K562 (cell line): ENCODE measurements around the gene CERS6. TPM values are rescaled to one million over a fixed set of nuclear protein-coding genes. Genes with fewer than 3 reads are reported as not detected.

ENCODE experiments used
- C11orf30 ChIP-seq: fragments of 450-650 bp; IDR thresholded peaks from 2 replicates; pipeline ENCODE4 v1.6.1; 2016; ENCODE audit warnings: low read depth, mild to moderate bottlenecking
- CREB3 ChIP-seq: fragments of 450-650 bp; conservative IDR thresholded peaks from 2 replicates; pipeline ENCODE4 v1.6.1; 2016; ENCODE audit warnings: missing genetic modification characterization, low read depth, mild to moderate bottlenecking, missing compliant biosample characterization, moderate library complexity
- EHMT2 ChIP-seq: fragments of 450-650 bp; IDR thresholded peaks from 2 replicates; pipeline ENCODE4 v1.6.1; 2018; ENCODE audit warnings: antibody characterized with exemption
- MAFG ChIP-seq: fragments of 450-650 bp; conservative IDR thresholded peaks from 2 replicates; pipeline ENCODE4 v1.6.1; 2016; ENCODE audit warnings: missing genetic modification characterization, missing compliant biosample characterization
- NR2F6 ChIP-seq: fragments of 450-650 bp; formaldehyde crosslinking; IDR thresholded peaks from 2 replicates; pipeline ENCODE4 v1.4.0; 2020; ENCODE audit warnings: mild to moderate bottlenecking
- RBBP5 ChIP-seq: fragments of 200-600 bp; sonication (generic); IDR thresholded peaks from 2 replicates; pipeline ENCODE4 v1.6.1; 2012; ENCODE audit warnings: borderline replicate concordance, mild to moderate bottlenecking, low read length, control low read depth, inconsistent platforms; ENCODE audit not compliant: insufficient read depth, poor library complexity, severe bottlenecking
- RNF2 ChIP-seq: sonication (generic); IDR thresholded peaks from 2 replicates; pipeline ENCODE4 v1.6.1; 2016
- SIN3B ChIP-seq: fragments of 450-650 bp; IDR thresholded peaks from 2 replicates; pipeline ENCODE4 v1.6.1; 2017; ENCODE audit warnings: low read depth, mild to moderate bottlenecking, moderate library complexity
- SMAD4 ChIP-seq: fragments of 250-450 bp; sonication (Bioruptor Pico); conservative IDR thresholded peaks from 2 replicates; pipeline ENCODE4 v1.8.0; 2021; ENCODE audit warnings: inconsistent platforms, mild to moderate bottlenecking, moderate library complexity
- TSHZ1 ChIP-seq: fragments of 250-450 bp; sonication (Bioruptor Pico); IDR thresholded peaks from 2 replicates; pipeline ENCODE4 v1.4.0; 2020; ENCODE audit warnings: mild to moderate bottlenecking, moderate library complexity
- polyA plus RNA-seq, 8 experiments: library from polyadenylated mRNA; depleted of rRNA in 4 of 8; stranded (reverse) in 5 of 8; unstranded in 3 of 8; fragments of >200 nt; fragmentation: Nextera tagmentation in 2 of 8; fragmentation: Illumina TruSeq in 1 of 8; extraction: Ambion mirVana in 2 of 8; extraction: Trizol in 1 of 8; gene quantifications; 2 replicates each; pipeline versions ENCODE4 v1.2.1 to v1.2.3, GENCODE V29; 2011 to 2014; ENCODE audit warnings: inconsistent platforms in 1 of 8, missing spikeins in 1 of 8
- total RNA-seq, 7 experiments: library from RNA; depleted of rRNA in 6 of 7; stranded (reverse); fragments of >200 nt in 6 of 7; fragmentation: Illumina TruSeq in 2 of 7; extraction: Trizol in 2 of 7; gene quantifications; 2 replicates each; pipeline versions ENCODE4 v1.2.1 to v1.2.3, GENCODE V29; 2011 to 2021; ENCODE audit warnings: low replicate concordance in 1 of 7
- TF ChIP-seq, protein P1 (sequence below): IDR thresholded peaks from 2 replicates; pipeline ENCODE4 v1.6.1; 2012; ENCODE audit warnings: low read depth, low read length, improper control_type of control experiment, borderline replicate concordance
- TF ChIP-seq, protein P2 (sequence below): sonication (generic); formaldehyde crosslinking; IDR thresholded peaks from 2 replicates; pipeline ENCODE4 v1.4.0; 2020; ENCODE audit warnings: mild to moderate bottlenecking, missing genetic modification reagents

Gene CERS6
- total and polyA plus RNA-seq, 9 of the 15 experiments (the other 6 are each of a cell fraction or from before 2014, with no cell fraction given) = 1.6 to 13.6 (median 11.4) TPM

DNA sequence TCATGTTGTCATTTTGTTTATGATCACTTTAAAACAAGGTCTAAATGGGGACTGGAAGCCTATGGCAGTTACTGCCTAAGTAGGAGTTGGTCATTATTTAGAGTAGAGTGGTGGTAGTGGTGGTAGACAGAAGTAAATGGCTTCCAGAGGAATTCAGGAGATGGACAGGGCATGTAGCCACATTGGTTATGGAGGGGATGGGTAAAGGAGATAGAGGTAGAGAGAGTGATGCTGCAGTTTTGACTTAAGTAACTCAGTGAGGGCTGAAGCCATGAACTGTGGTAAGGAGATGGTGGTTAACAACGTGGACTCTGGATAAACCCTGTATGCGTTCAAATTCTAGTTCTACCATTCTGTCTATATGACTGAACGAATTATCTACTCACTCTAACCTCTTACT is 284.7 kb downstream of the CERS6 start (continued):
- TF ChIP-seq, protein P1, sequence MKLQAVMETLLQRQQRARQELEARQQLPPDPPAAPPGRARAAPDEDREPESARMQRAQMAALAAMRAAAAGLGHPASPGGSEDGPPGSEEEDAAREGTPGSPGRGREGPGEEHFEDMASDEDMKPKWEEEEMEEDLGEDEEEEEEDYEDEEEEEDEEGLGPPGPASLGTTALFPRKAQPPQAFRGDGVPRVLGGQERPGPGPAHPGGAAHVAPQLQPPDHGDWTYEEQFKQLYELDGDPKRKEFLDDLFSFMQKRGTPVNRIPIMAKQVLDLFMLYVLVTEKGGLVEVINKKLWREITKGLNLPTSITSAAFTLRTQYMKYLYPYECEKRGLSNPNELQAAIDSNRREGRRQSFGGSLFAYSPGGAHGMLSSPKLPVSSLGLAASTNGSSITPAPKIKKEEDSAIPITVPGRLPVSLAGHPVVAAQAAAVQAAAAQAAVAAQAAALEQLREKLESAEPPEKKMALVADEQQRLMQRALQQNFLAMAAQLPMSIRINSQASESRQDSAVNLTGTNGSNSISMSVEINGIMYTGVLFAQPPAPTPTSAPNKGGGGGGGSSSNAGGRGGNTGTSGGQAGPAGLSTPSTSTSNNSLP = no peak
- TF ChIP-seq, protein P2, sequence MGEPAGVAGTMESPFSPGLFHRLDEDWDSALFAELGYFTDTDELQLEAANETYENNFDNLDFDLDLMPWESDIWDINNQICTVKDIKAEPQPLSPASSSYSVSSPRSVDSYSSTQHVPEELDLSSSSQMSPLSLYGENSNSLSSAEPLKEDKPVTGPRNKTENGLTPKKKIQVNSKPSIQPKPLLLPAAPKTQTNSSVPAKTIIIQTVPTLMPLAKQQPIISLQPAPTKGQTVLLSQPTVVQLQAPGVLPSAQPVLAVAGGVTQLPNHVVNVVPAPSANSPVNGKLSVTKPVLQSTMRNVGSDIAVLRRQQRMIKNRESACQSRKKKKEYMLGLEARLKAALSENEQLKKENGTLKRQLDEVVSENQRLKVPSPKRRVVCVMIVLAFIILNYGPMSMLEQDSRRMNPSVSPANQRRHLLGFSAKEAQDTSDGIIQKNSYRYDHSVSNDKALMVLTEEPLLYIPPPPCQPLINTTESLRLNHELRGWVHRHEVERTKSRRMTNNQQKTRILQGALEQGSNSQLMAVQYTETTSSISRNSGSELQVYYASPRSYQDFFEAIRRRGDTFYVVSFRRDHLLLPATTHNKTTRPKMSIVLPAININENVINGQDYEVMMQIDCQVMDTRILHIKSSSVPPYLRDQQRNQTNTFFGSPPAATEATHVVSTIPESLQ (CRISPR knock-in tag) = no peak
- no peak for TF ChIP-seq RNF2
- peak; percentile 72 for TF ChIP-seq MAFG (tag)
- TF ChIP-seq SMAD4 = no peak
- no peak for TF ChIP-seq CREB3 (tag)
- TF ChIP-seq EHMT2 = peak; percentile 62; the same call in 1 of the 2 replicates
- TF ChIP-seq C11orf30 = peak; percentile 61
- no peak for TF ChIP-seq TSHZ1 (CRISPR knock-in tag)
- no peak for TF ChIP-seq RBBP5
- no peak for TF ChIP-seq SIN3B
- no peak for TF ChIP-seq NR2F6
